Karpas-422 (cell line): Measurements from ENCODE around the gene PNMA6E. TPM values are rescaled to one million over a fixed set of nuclear protein-coding genes. Genes with fewer than 3 reads are reported as not detected.

Source experiments
- DNase-seq: peaks from one replicate; pipeline ENCODE4 v3.0.0-alpha.2; 2015
- H2AFZ ChIP-seq: fragments of 200-600 bp; sonication (generic); 2 replicates; pipeline ENCODE4 v1.6.1; 2014; ENCODE audit warnings: antibody characterized with exemption, low read length, mixed read lengths
- H3K27ac ChIP-seq: fragments of 200-600 bp; sonication (generic); 2 replicates; pipeline ENCODE4 v1.5.1; 2014; ENCODE audit warnings: mild to moderate bottlenecking, low read length, moderate library complexity
- H3K27me3 ChIP-seq: fragments of 200-600 bp; sonication (generic); 2 replicates; pipeline ENCODE4 v1.6.1; 2014; ENCODE audit warnings: low read length, mixed read lengths
- H3K36me3 ChIP-seq: fragments of 200-600 bp; sonication (generic); 2 replicates; pipeline ENCODE4 v1.6.1; 2014; ENCODE audit warnings: low read length, mixed read lengths; ENCODE audit not compliant: insufficient read depth
- H3K4me1 ChIP-seq: fragments of 200-600 bp; sonication (generic); 2 replicates; pipeline ENCODE4 v1.6.1; 2014; ENCODE audit warnings: mild to moderate bottlenecking, low read length, mixed read lengths
- H3K4me2 ChIP-seq: fragments of 200-600 bp; sonication (generic); 2 replicates; pipeline ENCODE4 v1.6.1; 2014; ENCODE audit warnings: low read length, low read depth, mild to moderate bottlenecking; ENCODE audit not compliant: poor library complexity, severe bottlenecking
- H3K4me3 ChIP-seq: fragments of 200-600 bp; sonication (generic); 2 replicates; pipeline ENCODE4 v1.5.1; 2014; ENCODE audit warnings: mild to moderate bottlenecking, antibody characterized with exemption, low read length, mixed read lengths
- H3K79me2 ChIP-seq: fragments of 200-600 bp; sonication (generic); 2 replicates; pipeline ENCODE4 v1.6.1; 2014; ENCODE audit warnings: mild to moderate bottlenecking, low read length, mixed read lengths
- H3K9ac ChIP-seq: fragments of 200-600 bp; sonication (generic); 2 replicates; pipeline ENCODE4 v1.6.0; 2014; ENCODE audit warnings: low read length
- H3K9me2 ChIP-seq: fragments of 200-600 bp; sonication (generic), shearing (Covaris generic); replicated peaks from 2 replicates; pipeline ENCODE4 v1.6.0; 2014; ENCODE audit warnings: mild to moderate bottlenecking, low read length, moderate library complexity; ENCODE audit not compliant: insufficient read depth
- H3K9me3 ChIP-seq: fragments of 300-700, 200-600 bp; sonication (generic); 2 replicates; pipeline ENCODE4 v1.6.1; 2014; ENCODE audit warnings: low read length, mixed read lengths
- H4K20me1 ChIP-seq: fragments of 200-600 bp; sonication (generic); 2 replicates; pipeline ENCODE4 v1.6.1; 2014; ENCODE audit warnings: mild to moderate bottlenecking, antibody characterized with exemption, low read length, low read depth; ENCODE audit not compliant: insufficient read depth
- total RNA-seq: library from RNA; depleted of rRNA; stranded (reverse); fragments of >200 nt; shearing (Covaris generic); gene quantifications from 2 replicates; pipeline ENCODE4 v1.2.3, GENCODE V29; 2014; ENCODE audit warnings: low replicate concordance; rRNA removed

PNMA6E gene
- not detected in 2 replicates for total RNA-seq

- peak; percentile 29 for DNase-seq
- no peaks in the 10 kb centered on the region for H3K79me2 ChIP-seq
- no peak within 1 kb of the TSS for H3K4me2 ChIP-seq
- no peaks in the 10 kb centered on the region for H3K27me3 ChIP-seq
- H3K9me2 ChIP-seq: no peaks in the 10 kb centered on the region
- no peak within 1 kb of the TSS for H3K4me3 ChIP-seq
- H4K20me1 ChIP-seq: no peaks in the 10 kb centered on the region
- H3K36me3 ChIP-seq: no peaks in the 10 kb centered on the region
- H2AFZ ChIP-seq: no peak within 1 kb of the TSS
- H3K9me3 ChIP-seq: no peaks in the 10 kb centered on the region
- no peak within 1 kb of the TSS for H3K9ac ChIP-seq
- no peak within 1 kb of the TSS for H3K27ac ChIP-seq
- no peaks in the 10 kb centered on the region for H3K4me1 ChIP-seq
Measured at GRCh38 chrX:153401133-153401764, at the start of gene PNMA6E. PNMA6E (minus strand) TSS chrX:153401350; CDS start chrX:153398849, 2,501 bp downstream.

- Histone ChIP-seq H3K9ac (no peak overlapping the region), H3K4me2 (no peak overlapping the region), H3K27ac (no peak overlapping the region), H4K20me1 (no peaks in the 10 kb centered on the region), H3K4me1 (no peaks in the 10 kb centered on the region), H3K79me2 (no peaks in the 10 kb centered on the region), H3K9me2 (no peaks in the 10 kb centered on the region), H3K9me3 (no peaks in the 10 kb centered on the region), H3K27me3 (no peaks in the 10 kb centered on the region), H3K4me3 (no peak overlapping the region), H3K36me3 (no peaks in the 10 kb centered on the region), H2AFZ (no peak overlapping the region)
- no peak for DNase-seq
Measured at GRCh38 chrX:153450949-153451277, 49.8 kb upstream of the PNMA6E start.

GRCh38 chrX:153450114-153450948, 49.2 kb upstream of the PNMA6E start:
- no peak overlapping the region for H3K4me3 ChIP-seq
- DNase-seq: no peak
- no peaks in the 10 kb centered on the region for H3K27me3 ChIP-seq
- no peak overlapping the region for H3K9ac ChIP-seq
- H3K9me3 ChIP-seq: no peaks in the 10 kb centered on the region
- H3K4me1 ChIP-seq: no peaks in the 10 kb centered on the region
- no peaks in the 10 kb centered on the region for H3K9me2 ChIP-seq
- no peak overlapping the region for H3K4me2 ChIP-seq
- no peak overlapping the region for H2AFZ ChIP-seq
- no peaks in the 10 kb centered on the region for H3K36me3 ChIP-seq
- H4K20me1 ChIP-seq: no peaks in the 10 kb centered on the region
- H3K27ac ChIP-seq: no peak overlapping the region
- H3K79me2 ChIP-seq: no peaks in the 10 kb centered on the region

DNA sequence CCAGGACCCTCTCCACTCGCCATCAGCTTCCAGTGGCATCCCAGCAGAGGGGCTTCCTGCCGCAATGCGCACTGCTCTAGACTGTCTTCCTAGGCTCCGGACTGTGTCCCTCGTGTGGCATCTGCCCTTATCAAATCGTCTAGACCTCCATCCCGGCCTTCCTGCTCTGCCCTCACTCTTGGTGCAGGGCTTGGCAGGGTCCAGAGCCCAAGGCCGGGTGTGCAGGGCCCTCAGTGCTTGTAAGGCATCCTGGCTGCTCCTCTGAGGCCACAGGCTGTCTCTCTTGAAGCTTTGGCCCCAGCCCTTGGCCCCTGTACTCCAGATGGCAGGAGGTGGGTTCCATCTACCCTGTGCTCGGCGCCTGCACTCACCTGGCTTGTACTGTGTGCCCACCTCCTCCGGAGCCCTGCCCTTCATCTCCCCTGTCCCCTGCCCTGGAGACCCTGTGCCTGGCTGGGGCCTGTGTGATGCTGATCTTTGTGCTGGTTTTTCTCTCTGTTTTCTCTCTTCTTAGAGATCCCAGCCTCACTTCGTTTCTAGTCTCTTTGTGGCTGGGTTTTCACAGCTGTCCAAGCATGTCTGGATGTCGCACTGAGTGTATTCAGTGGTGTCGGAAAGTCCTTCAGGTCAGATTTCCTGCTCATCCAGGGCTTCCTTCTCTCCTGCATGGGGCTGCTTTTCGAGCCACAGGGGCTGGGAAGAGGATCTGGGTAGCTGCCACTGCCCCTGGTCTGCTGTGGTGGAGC, 48.4 kb upstream of the PNMA6E start:
- H3K4me2 ChIP-seq: no peak overlapping the region
- H3K27me3 ChIP-seq: no peaks in the 10 kb centered on the region
- no peaks in the 10 kb centered on the region for H3K36me3 ChIP-seq
- H3K9ac ChIP-seq: no peak overlapping the region
- no peak overlapping the region for H3K4me3 ChIP-seq
- H2AFZ ChIP-seq: no peak overlapping the region
- H3K79me2 ChIP-seq: no peaks in the 10 kb centered on the region
- no peak for DNase-seq
- H3K27ac ChIP-seq: no peak overlapping the region
- no peaks in the 10 kb centered on the region for H3K9me3 ChIP-seq
- no peaks in the 10 kb centered on the region for H3K4me1 ChIP-seq
- H3K9me2 ChIP-seq: no peaks in the 10 kb centered on the region
- no peaks in the 10 kb centered on the region for H4K20me1 ChIP-seq

GRCh38 chrX:153448556-153449367, 47.6 kb upstream of the PNMA6E start:
- Histone ChIP-seq H3K4me2 (no peak overlapping the region), H3K9me2 (no peaks in the 10 kb centered on the region), H3K36me3 (no peaks in the 10 kb centered on the region), H3K27ac (no peak overlapping the region), H3K79me2 (no peaks in the 10 kb centered on the region), H3K4me1 (no peaks in the 10 kb centered on the region), H3K4me3 (no peak overlapping the region), H4K20me1 (no peaks in the 10 kb centered on the region), H2AFZ (no peak overlapping the region), H3K27me3 (no peaks in the 10 kb centered on the region), H3K9ac (no peak overlapping the region), H3K9me3 (no peaks in the 10 kb centered on the region)
- no peak for DNase-seq

DNA sequence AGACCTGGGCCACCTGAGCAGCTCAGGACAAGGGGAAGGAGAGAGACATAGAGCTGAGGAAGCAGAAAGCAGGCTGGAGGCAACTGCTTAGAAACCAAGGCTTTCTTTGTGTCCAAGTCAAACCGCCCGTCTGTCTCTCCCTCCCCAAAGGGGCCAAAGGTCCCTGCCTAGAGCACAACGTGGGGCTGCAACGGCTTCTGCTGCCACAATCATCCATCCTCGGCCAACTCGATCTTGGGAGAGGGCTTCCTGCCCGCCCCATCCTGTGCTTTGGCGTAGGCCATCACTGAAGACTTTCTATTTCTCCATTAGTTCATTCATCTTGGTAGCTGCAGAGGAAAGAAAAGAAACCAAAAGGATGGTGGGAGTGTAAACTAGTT, 46.4 kb upstream of the PNMA6E start:
- Histone ChIP-seq H3K27me3 (no peaks in the 10 kb centered on the region), H4K20me1 (no peaks in the 10 kb centered on the region), H3K4me3 (no peak overlapping the region), H3K79me2 (no peaks in the 10 kb centered on the region), H3K36me3 (no peaks in the 10 kb centered on the region), H3K4me2 (no peak overlapping the region), H3K9me2 (no peaks in the 10 kb centered on the region), H3K27ac (no peak overlapping the region), H3K4me1 (no peaks in the 10 kb centered on the region), H3K9ac (no peak overlapping the region), H2AFZ (no peak overlapping the region), H3K9me3 (no peaks in the 10 kb centered on the region)
- no peak for DNase-seq

GRCh38 chrX:153446950-153447580, 45.9 kb upstream of the PNMA6E start:
- Histone ChIP-seq H3K4me3 (no peak overlapping the region), H2AFZ (no peak overlapping the region), H3K9ac (no peak overlapping the region), H3K9me2 (no peaks in the 10 kb centered on the region), H4K20me1 (no peaks in the 10 kb centered on the region), H3K4me1 (no peaks in the 10 kb centered on the region), H3K4me2 (no peak overlapping the region), H3K79me2 (no peaks in the 10 kb centered on the region), H3K36me3 (no peaks in the 10 kb centered on the region), H3K27me3 (no peaks in the 10 kb centered on the region), H3K9me3 (no peaks in the 10 kb centered on the region), H3K27ac (no peak overlapping the region)
- no peak for DNase-seq
